ENCODE results near the gene GABRP. TPM values are rescaled to one million over a fixed set of nuclear protein-coding genes. Genes with fewer than 3 reads are reported as not detected.
A peak's percentile ranks its signal among the peaks of the same experiment; 100 is the strongest.
"Not testable (repeated sequence)": the region's sequence is repeated elsewhere in the genome, so short reads cannot be mapped to it uniquely, and the experiment has no call there.

The GABRP gene
- total RNA-seq, 1 donor from 2014 or later = 0.20 TPM

- not testable (repeated sequence) for DNase-seq (ENCODE audit: low read depth in 2 of 2)
These were observed 29.0 kb upstream of the GABRP start for GRCh38 chr5:170754508-170754907.

- DNase-seq (ENCODE audit: low read depth in 2 of 2) = no peak
These were observed 27.7 kb upstream of the GABRP start for GRCh38 chr5:170755679-170756456.

GRCh38 chr5:170756691-170757090, 26.8 kb upstream of the GABRP start:
- DNase-seq (ENCODE audit: low read depth in 2 of 2) = no peak

- peak; percentile 52 to 79 for DNase-seq (ENCODE audit: low read depth in 2 of 2)
These were observed 26.3 kb upstream of the GABRP start for GRCh38 chr5:170757182-170757601.

GRCh38 chr5:170757669-170758068, 25.9 kb upstream of the GABRP start:
- DNase-seq (ENCODE audit: low read depth in 2 of 2) = no peak

- DNase-seq (ENCODE audit: low read depth in 2 of 2) = no peak
These were observed 25.0 kb upstream of the GABRP start for GRCh38 chr5:170758481-170758880.

- no peak for DNase-seq (ENCODE audit: low read depth in 2 of 2)
These were observed 23.4 kb upstream of the GABRP start for GRCh38 chr5:170760113-170760512.

- no peak for DNase-seq (ENCODE audit: low read depth in 2 of 2)
These were observed 22.3 kb upstream of the GABRP start for GRCh38 chr5:170761048-170761707.

GRCh38 chr5:170761708-170762066, 21.8 kb upstream of the GABRP start:
- DNase-seq (ENCODE audit: low read depth in 2 of 2) = no peak

GRCh38 chr5:170762298-170762697, 21.2 kb upstream of the GABRP start:
- DNase-seq (ENCODE audit: low read depth in 2 of 2) = not testable (repeated sequence)

- DNase-seq (ENCODE audit: low read depth in 2 of 2) = not testable (repeated sequence)
These were observed 17.7 kb upstream of the GABRP start for GRCh38 chr5:170765868-170766267.

- peak in 1 of 2 donors; percentile 34 for DNase-seq (ENCODE audit: low read depth in 2 of 2)
These were observed 14.3 kb upstream of the GABRP start for GRCh38 chr5:170769246-170769645.

GRCh38 chr5:170769898-170770416, 13.6 kb upstream of the GABRP start:
- DNase-seq (ENCODE audit: low read depth in 2 of 2) = no peak

- DNase-seq (ENCODE audit: low read depth in 2 of 2) = no peak
These were observed 12.0 kb upstream of the GABRP start for GRCh38 chr5:170771496-170771895.

- DNase-seq (ENCODE audit: low read depth in 2 of 2) = no peak
These were observed 10.2 kb upstream of the GABRP start for GRCh38 chr5:170773024-170773985.

- no peak for DNase-seq (ENCODE audit: low read depth in 2 of 2)
These were observed 8.7 kb upstream of the GABRP start for GRCh38 chr5:170774831-170775230.

GRCh38 chr5:170781946-170782345, 1.6 kb upstream of the GABRP start:
- no peak for DNase-seq (ENCODE audit: low read depth in 2 of 2)

GRCh38 chr5:170782438-170782837, 1.1 kb upstream of the GABRP start:
- DNase-seq (ENCODE audit: low read depth in 2 of 2) = peak; percentile 17 to 75

GRCh38 chr5:170785416-170785815, 1.9 kb downstream of the GABRP start:
- no peak for DNase-seq (ENCODE audit: low read depth in 2 of 2)

GRCh38 chr5:170787216-170787615, 3.7 kb downstream of the GABRP start:
- no peak for DNase-seq (ENCODE audit: low read depth in 2 of 2)

- peak in 1 of 2 donors; percentile 82 for DNase-seq (ENCODE audit: low read depth in 2 of 2)
These were observed 5.2 kb downstream of the GABRP start for GRCh38 chr5:170788626-170789304.
